H7 (cell line): ENCODE data around the gene SLC6A18. TPM values are rescaled to one million over a fixed set of nuclear protein-coding genes. Genes with fewer than 3 reads are reported as not detected.

Experiments used
- DNase-seq: peaks from one replicate; pipeline ENCODE4 v3.0.0; 2012
- H3K27me3 ChIP-seq: 2 replicates; pipeline ENCODE4 v1.6.0; 2011; ENCODE audit warnings: mild to moderate bottlenecking, low read length; ENCODE audit not compliant: control insufficient read depth, insufficient read depth
- H3K36me3 ChIP-seq: replicated peaks from 2 replicates; pipeline ENCODE4 v1.5.1; 2011; ENCODE audit warnings: low read length; ENCODE audit not compliant: control insufficient read depth, insufficient read depth
- H3K4me3 ChIP-seq: 2 replicates; pipeline ENCODE4 v1.5.1; 2011; ENCODE audit warnings: low read depth, mild to moderate bottlenecking, control low read depth, low read length, moderate library complexity; ENCODE audit not compliant: insufficient read depth
- total RNA-seq: library from RNA; depleted of rRNA; stranded (reverse); fragments of >200 nt; shearing (Covaris generic); gene quantifications from 2 replicates; pipeline ENCODE4 v1.2.3, GENCODE V29; 2014

Gene SLC6A18
- total RNA-seq, 1 experiment from 2014 or later: not detected

- Histone ChIP-seq H3K4me3 (no peak overlapping the region), H3K27me3 (no peaks in the 10 kb centered on the region), H3K36me3 (no peaks in the 10 kb centered on the region)
- DNase-seq: peak; percentile 87
Measured at GRCh38 chr5:1204693-1205242, 20.4 kb upstream of the SLC6A18 start.

- no peaks in the 10 kb centered on the region for H3K27me3 ChIP-seq
- no peak overlapping the region for H3K4me3 ChIP-seq
- H3K36me3 ChIP-seq: no peaks in the 10 kb centered on the region
- DNase-seq: no peak
Measured at GRCh38 chr5:1205255-1206180, 19.7 kb upstream of the SLC6A18 start.

- Histone ChIP-seq H3K36me3 (no peaks in the 10 kb centered on the region), H3K4me3 (no peak overlapping the region), H3K27me3 (no peaks in the 10 kb centered on the region)
- no peak for DNase-seq
Measured at GRCh38 chr5:1206521-1207412, 18.4 kb upstream of the SLC6A18 start.

GRCh38 chr5:1207555-1207954, 17.6 kb upstream of the SLC6A18 start:
- H3K4me3 ChIP-seq: no peak overlapping the region
- DNase-seq: no peak
- no peaks in the 10 kb centered on the region for H3K36me3 ChIP-seq
- H3K27me3 ChIP-seq: no peaks in the 10 kb centered on the region

- no peak overlapping the region for H3K4me3 ChIP-seq
- no peaks in the 10 kb centered on the region for H3K36me3 ChIP-seq
- no peak for DNase-seq
- no peaks in the 10 kb centered on the region for H3K27me3 ChIP-seq
Measured at GRCh38 chr5:1208221-1208742, 16.9 kb upstream of the SLC6A18 start.

GRCh38 chr5:1208743-1209488, 16.3 kb upstream of the SLC6A18 start:
- DNase-seq: peak; percentile 74
- H3K4me3 ChIP-seq: no peak overlapping the region
- no peaks in the 10 kb centered on the region for H3K36me3 ChIP-seq
- H3K27me3 ChIP-seq: no peaks in the 10 kb centered on the region

GRCh38 chr5:1209489-1209852, 15.7 kb upstream of the SLC6A18 start:
- no peak for DNase-seq
- Histone ChIP-seq H3K4me3 (no peak overlapping the region), H3K27me3 (no peaks in the 10 kb centered on the region), H3K36me3 (no peaks in the 10 kb centered on the region)

GRCh38 chr5:1209896-1210776, 15.0 kb upstream of the SLC6A18 start:
- H3K4me3 ChIP-seq: no peak overlapping the region
- no peaks in the 10 kb centered on the region for H3K27me3 ChIP-seq
- DNase-seq: no peak
- no peaks in the 10 kb centered on the region for H3K36me3 ChIP-seq

- no peaks in the 10 kb centered on the region for H3K27me3 ChIP-seq
- no peaks in the 10 kb centered on the region for H3K36me3 ChIP-seq
- no peak overlapping the region for H3K4me3 ChIP-seq
- DNase-seq: no peak
Measured at GRCh38 chr5:1210832-1211251, 14.3 kb upstream of the SLC6A18 start.

GRCh38 chr5:1211701-1212100, 13.5 kb upstream of the SLC6A18 start:
- H3K36me3 ChIP-seq: no peaks in the 10 kb centered on the region
- DNase-seq: no peak
- H3K4me3 ChIP-seq: no peak overlapping the region
- no peaks in the 10 kb centered on the region for H3K27me3 ChIP-seq

GRCh38 chr5:1212271-1212670, 12.9 kb upstream of the SLC6A18 start:
- Histone ChIP-seq H3K27me3 (no peaks in the 10 kb centered on the region), H3K4me3 (no peak overlapping the region), H3K36me3 (no peaks in the 10 kb centered on the region)
- DNase-seq: no peak

- H3K27me3 ChIP-seq: no peaks in the 10 kb centered on the region
- peak; percentile 69 for DNase-seq
- no peaks in the 10 kb centered on the region for H3K36me3 ChIP-seq
- no peak overlapping the region for H3K4me3 ChIP-seq
Measured at GRCh38 chr5:1212881-1213280, 12.3 kb upstream of the SLC6A18 start.

- Histone ChIP-seq H3K4me3 (no peak overlapping the region), H3K27me3 (no peaks in the 10 kb centered on the region), H3K36me3 (no peaks in the 10 kb centered on the region)
- DNase-seq: no peak
Measured at GRCh38 chr5:1213508-1214162, 11.5 kb upstream of the SLC6A18 start.
